ENCODE measurements around the gene TAF10. TPM values are rescaled to one million over a fixed set of nuclear protein-coding genes. Genes with fewer than 3 reads are reported as not detected.
A peak's percentile ranks its signal among the peaks of the same experiment; 100 is the strongest.

Gene TAF10
- total RNA-seq (2014; rRNA removed; shearing (Covaris generic)): 68.1 and 82.0 TPM in 2 replicates

- peak; percentile 95 to 97 for DNase-seq
- Histone ChIP-seq H3K36me3 (peaks cover 27% of the 10 kb centered on the region), H3K9me3 (replicated peaks) (no peaks in the 10 kb centered on the region), H3K27me3 (no peaks in the 10 kb centered on the region), H3K27ac (peak within 1 kb of the TSS; percentile 79), H3K4me1 (peaks cover 5% of the 10 kb centered on the region), H3K4me3 (peak within 1 kb of the TSS; percentile 66)
Observed at GRCh38 chr11:6612213-6613041, at the start of gene TAF10. TSS of gene TAF10 (minus strand) at chr11:6612216. CDS start at chr11:6612189, 27 bp downstream.

GRCh38 chr11:6660712-6661111 lies 48.7 kb upstream of the TAF10 start:
- H3K27me3 ChIP-seq: no peaks in the 10 kb centered on the region
- no peaks in the 10 kb centered on the region for H3K36me3 ChIP-seq
- DNase-seq: no peak
- H3K4me1 ChIP-seq: peaks cover 7% of the 10 kb centered on the region
- no peaks in the 10 kb centered on the region for H3K9me3 ChIP-seq (replicated peaks)
- H3K27ac ChIP-seq: no peak overlapping the region
- no peak overlapping the region for H3K4me3 ChIP-seq

- H3K36me3 ChIP-seq: no peaks in the 10 kb centered on the region
- no peak overlapping the region for H3K4me3 ChIP-seq
- H3K27me3 ChIP-seq: no peaks in the 10 kb centered on the region
- H3K4me1 ChIP-seq: no peaks in the 10 kb centered on the region; the same call in 1 of the 2 replicates
- no peak for DNase-seq
- no peaks in the 10 kb centered on the region for H3K9me3 ChIP-seq (replicated peaks)
- H3K27ac ChIP-seq: no peak overlapping the region
Observed at GRCh38 chr11:6658647-6659046, 46.6 kb upstream of the TAF10 start.

GRCh38 chr11:6657346-6657745 lies 45.3 kb upstream of the TAF10 start:
- Histone ChIP-seq H3K4me1 (no peaks in the 10 kb centered on the region; the same call in 1 of the 2 replicates), H3K9me3 (replicated peaks) (no peaks in the 10 kb centered on the region), H3K36me3 (no peaks in the 10 kb centered on the region), H3K4me3 (no peak overlapping the region), H3K27me3 (no peaks in the 10 kb centered on the region), H3K27ac (no peak overlapping the region)
- no peak for DNase-seq

GRCh38 chr11:6656936-6657335 lies 44.9 kb upstream of the TAF10 start:
- Histone ChIP-seq H3K9me3 (replicated peaks) (no peaks in the 10 kb centered on the region), H3K27me3 (no peaks in the 10 kb centered on the region), H3K27ac (no peak overlapping the region), H3K4me1 (no peaks in the 10 kb centered on the region; the same call in 1 of the 2 replicates), H3K36me3 (no peaks in the 10 kb centered on the region), H3K4me3 (no peak overlapping the region)
- peak in 1 of 2 experiments; percentile 19 for DNase-seq

- Histone ChIP-seq H3K4me3 (peak overlapping the region; percentile 64), H3K9me3 (replicated peaks) (no peaks in the 10 kb centered on the region), H3K36me3 (no peaks in the 10 kb centered on the region), H3K27ac (no peak overlapping the region), H3K4me1 (no peaks in the 10 kb centered on the region; the same call in 1 of the 2 replicates), H3K27me3 (no peaks in the 10 kb centered on the region)
- DNase-seq: no peak
Observed at GRCh38 chr11:6656584-6656915, 44.5 kb upstream of the TAF10 start.

- H3K4me1 ChIP-seq: no peaks in the 10 kb centered on the region; the same call in 1 of the 2 replicates
- peak within 1 kb of the TSS; percentile 64 for H3K4me3 ChIP-seq
- no peaks in the 10 kb centered on the region for H3K36me3 ChIP-seq
- peak; percentile 27 to 47 for DNase-seq
- H3K27me3 ChIP-seq: no peaks in the 10 kb centered on the region
- H3K9me3 ChIP-seq (replicated peaks): no peaks in the 10 kb centered on the region
- H3K27ac ChIP-seq: no peak within 1 kb of the TSS
Observed at GRCh38 chr11:6655790-6656583, 44.0 kb upstream of the TAF10 start, which contains the start of gene DCHS1. TSS of gene DCHS1 (minus strand) at chr11:6655809. CDS start at chr11:6641613, 14,196 bp downstream.

- Histone ChIP-seq H3K36me3 (no peaks in the 10 kb centered on the region), H3K27ac (no peak overlapping the region), H3K27me3 (no peaks in the 10 kb centered on the region), H3K9me3 (replicated peaks) (no peaks in the 10 kb centered on the region), H3K4me1 (no peaks in the 10 kb centered on the region; the same call in 1 of the 2 replicates), H3K4me3 (peak overlapping the region; percentile 64)
- peak in 1 of 2 experiments; percentile 22 for DNase-seq
Observed at GRCh38 chr11:6655020-6655789, 43.2 kb upstream of the TAF10 start.

- H3K27me3 ChIP-seq: no peaks in the 10 kb centered on the region
- no peaks in the 10 kb centered on the region for H3K36me3 ChIP-seq
- H3K27ac ChIP-seq: no peak overlapping the region
- no peaks in the 10 kb centered on the region for H3K9me3 ChIP-seq (replicated peaks)
- peak overlapping the region; percentile 64 for H3K4me3 ChIP-seq
- H3K4me1 ChIP-seq: no peaks in the 10 kb centered on the region; the same call in 1 of the 2 replicates
- DNase-seq: no peak
Observed at GRCh38 chr11:6654281-6655019, 42.4 kb upstream of the TAF10 start.

GRCh38 chr11:6653656-6654055 lies 41.6 kb upstream of the TAF10 start:
- no peaks in the 10 kb centered on the region; the same call in 1 of the 2 replicates for H3K4me1 ChIP-seq
- H3K36me3 ChIP-seq: no peaks in the 10 kb centered on the region
- no peaks in the 10 kb centered on the region for H3K9me3 ChIP-seq (replicated peaks)
- DNase-seq: no peak
- no peak overlapping the region for H3K4me3 ChIP-seq
- no peak overlapping the region for H3K27ac ChIP-seq
- H3K27me3 ChIP-seq: no peaks in the 10 kb centered on the region

GRCh38 chr11:6653097-6653496 lies 41.1 kb upstream of the TAF10 start:
- Histone ChIP-seq H3K27ac (no peak overlapping the region), H3K27me3 (no peaks in the 10 kb centered on the region), H3K9me3 (replicated peaks) (no peaks in the 10 kb centered on the region), H3K36me3 (no peaks in the 10 kb centered on the region), H3K4me3 (no peak overlapping the region), H3K4me1 (no peaks in the 10 kb centered on the region; the same call in 1 of the 2 replicates)
- DNase-seq: no peak

- H3K27me3 ChIP-seq: no peaks in the 10 kb centered on the region
- no peak for DNase-seq
Observed at GRCh38 chr11:6652182-6652581, 40.2 kb upstream of the TAF10 start.

GRCh38 chr11:6650980-6651379 lies 39.0 kb upstream of the TAF10 start:
- no peak for DNase-seq
- H3K9me3 ChIP-seq (replicated peaks): no peaks in the 10 kb centered on the region
- H3K36me3 ChIP-seq: no peaks in the 10 kb centered on the region
- no peaks in the 10 kb centered on the region for H3K27me3 ChIP-seq
- no peak overlapping the region for H3K4me3 ChIP-seq
- H3K27ac ChIP-seq: no peak overlapping the region
- H3K4me1 ChIP-seq: peaks cover 7% of the 10 kb centered on the region; the same call in 1 of the 2 replicates

More at GRCh38 chr11:6652182-6652581, 40.2 kb upstream of the TAF10 start:
- no peak overlapping the region for H3K27ac ChIP-seq
- no peaks in the 10 kb centered on the region for H3K9me3 ChIP-seq (replicated peaks)
- no peaks in the 10 kb centered on the region for H3K36me3 ChIP-seq
- H3K4me1 ChIP-seq: no peaks in the 10 kb centered on the region; the same call in 1 of the 2 replicates
- H3K4me3 ChIP-seq: no peak overlapping the region

- Histone ChIP-seq H3K4me3 (no peak overlapping the region), H3K27ac (no peak overlapping the region), H3K9me3 (replicated peaks) (no peaks in the 10 kb centered on the region), H3K4me1 (peaks cover 8% of the 10 kb centered on the region; the same call in 1 of the 2 replicates), H3K27me3 (no peaks in the 10 kb centered on the region), H3K36me3 (no peaks in the 10 kb centered on the region)
- no peak for DNase-seq
Observed at GRCh38 chr11:6650104-6650503, 38.1 kb upstream of the TAF10 start.
